SKM-1 (cell line): ENCODE results near the gene PLCB2.
A peak's percentile ranks its signal among the peaks of the same experiment; 100 is the strongest.

Experiments
- DNase-seq: peaks from one replicate; lab custom pipeline; 2025; ENCODE audit not compliant: unreplicated experiment; lab: John Stamatoyannopoulos, UW

The PLCB2 gene

DNA sequence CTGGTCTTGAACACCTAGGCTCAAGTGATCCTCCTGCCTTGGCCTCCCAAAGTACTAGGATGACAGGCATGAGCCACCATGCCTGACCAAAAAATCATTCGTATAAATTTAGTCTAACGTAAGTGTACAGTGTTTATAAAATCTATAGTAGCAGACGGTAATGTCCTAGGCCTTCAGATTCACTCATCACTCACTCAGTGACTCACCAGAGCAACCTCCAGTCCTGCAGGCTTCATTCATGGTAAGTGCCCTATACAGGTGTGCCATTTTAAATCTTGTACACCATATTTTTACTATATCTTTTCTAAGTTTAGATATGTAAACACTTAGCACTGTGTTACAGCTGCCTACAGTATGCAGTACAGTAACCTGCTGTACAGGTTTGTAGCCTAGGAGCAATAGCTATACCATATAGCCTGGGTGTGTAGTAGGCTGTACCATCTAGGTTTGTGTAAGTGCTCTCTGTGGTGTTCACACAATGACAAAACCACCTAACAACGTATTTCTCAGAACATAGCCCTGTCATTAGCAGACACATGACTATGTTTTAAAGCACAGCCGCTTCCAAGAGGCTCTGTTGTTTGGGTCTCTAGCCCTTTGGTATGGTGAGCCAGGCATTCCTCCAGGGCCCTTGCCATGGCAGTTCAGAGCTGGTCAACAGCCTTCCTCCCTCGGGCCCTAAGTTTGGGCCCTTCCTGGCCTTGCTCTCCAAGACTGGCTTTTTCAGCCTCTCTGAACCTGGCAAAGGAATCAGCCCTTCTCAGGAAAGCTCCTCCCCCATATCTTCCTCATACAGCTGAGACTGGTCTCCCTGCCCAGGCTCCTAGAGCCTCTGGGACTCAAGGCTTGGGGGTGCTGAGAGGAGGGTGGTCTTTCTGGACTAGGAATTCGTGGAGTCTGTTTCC lies 34.9 kb upstream of the PLCB2 start:
- DNase-seq, result no peak

DNA sequence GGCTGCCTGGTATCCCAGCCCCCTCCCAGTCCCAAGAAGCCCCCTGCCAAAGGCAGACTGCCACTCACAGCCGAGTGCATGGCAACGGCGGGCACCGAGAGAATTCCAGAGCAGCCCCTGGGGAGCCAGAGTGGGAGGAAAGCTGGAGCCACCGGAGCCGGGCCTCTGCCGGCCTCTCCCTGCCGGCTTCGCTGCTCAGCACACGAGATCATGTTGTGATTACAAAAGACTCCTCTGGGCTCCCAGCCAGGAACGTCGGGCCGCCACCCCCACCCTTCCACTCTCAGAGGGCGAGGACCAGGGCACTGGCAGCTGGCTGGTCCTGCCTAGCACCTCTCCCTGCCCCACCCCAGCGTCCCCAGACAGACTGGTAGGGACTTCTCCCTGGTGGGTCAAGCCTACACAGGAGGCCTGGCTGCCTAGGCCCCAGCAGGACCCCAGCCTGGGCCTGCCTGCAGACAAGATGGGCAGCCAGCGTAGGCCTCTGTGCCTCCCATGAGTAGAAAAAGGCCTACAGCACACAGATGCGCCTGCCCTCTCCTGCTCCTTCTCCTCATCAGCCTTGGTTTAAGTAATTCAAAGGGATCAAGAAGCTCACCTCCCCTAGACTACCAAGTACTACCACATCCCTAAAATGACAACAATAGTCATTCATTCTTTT lies 33.1 kb upstream of the PLCB2 start, which contains the start of gene CCDC9B:
CCDC9B (minus strand) TSS at position 200 of the 661 bp plus-strand sequence; CDS start at position 80, 120 bp downstream.
- DNase-seq, result peak; percentile 21

DNA sequence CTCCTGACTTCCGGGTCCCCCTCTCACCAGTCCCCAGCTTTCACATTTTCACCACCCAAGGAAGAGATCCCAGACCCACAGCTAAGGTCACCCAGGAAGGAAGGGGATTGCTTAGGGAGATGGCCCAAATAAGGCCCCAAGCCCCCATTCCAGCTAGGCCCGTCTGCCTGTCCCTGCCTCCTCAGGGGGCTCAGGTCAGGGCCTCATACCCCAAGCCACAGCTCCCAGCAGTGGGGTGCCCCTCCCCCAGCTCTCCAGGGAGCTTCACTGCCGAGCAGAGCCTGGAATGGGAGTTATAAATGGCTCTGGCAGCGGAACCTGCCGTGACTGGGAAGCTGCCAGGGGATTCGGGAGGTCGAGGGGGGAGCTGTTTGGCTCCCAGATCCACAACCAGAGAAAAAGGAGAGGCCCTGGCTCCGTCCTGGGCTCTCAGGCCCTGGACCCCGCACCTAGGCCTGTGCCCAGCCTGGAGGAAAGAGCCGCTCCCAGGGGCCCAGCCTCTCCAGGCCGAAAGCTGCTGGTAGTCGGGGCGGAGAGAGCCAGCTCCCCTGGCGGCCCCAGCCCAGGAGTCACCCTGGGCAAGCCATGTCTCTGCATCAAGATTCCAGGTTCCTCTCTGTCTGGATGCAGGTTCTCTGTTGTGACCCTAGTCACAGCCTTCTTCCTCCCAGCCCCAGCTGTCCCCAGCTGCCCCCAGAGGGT lies 32.5 kb upstream of the PLCB2 start:
- no peak for DNase-seq

DNA sequence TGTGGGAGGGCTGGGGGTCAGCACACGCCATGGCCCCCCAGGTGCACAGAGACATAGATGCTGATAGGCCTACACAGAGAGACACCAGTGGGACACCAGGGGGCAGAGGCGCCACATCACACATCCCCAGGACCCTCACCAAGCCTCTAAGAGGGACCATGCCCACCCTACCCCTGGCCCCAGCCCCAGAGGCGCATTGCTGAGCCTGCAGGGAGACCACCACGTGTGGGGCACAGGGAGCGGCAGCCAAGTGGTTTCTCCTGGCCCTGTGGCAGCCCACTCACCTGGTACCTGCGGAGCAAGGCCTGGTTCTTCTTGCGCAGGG lies 31.8 kb upstream of the PLCB2 start:
- DNase-seq, result no peak

DNA sequence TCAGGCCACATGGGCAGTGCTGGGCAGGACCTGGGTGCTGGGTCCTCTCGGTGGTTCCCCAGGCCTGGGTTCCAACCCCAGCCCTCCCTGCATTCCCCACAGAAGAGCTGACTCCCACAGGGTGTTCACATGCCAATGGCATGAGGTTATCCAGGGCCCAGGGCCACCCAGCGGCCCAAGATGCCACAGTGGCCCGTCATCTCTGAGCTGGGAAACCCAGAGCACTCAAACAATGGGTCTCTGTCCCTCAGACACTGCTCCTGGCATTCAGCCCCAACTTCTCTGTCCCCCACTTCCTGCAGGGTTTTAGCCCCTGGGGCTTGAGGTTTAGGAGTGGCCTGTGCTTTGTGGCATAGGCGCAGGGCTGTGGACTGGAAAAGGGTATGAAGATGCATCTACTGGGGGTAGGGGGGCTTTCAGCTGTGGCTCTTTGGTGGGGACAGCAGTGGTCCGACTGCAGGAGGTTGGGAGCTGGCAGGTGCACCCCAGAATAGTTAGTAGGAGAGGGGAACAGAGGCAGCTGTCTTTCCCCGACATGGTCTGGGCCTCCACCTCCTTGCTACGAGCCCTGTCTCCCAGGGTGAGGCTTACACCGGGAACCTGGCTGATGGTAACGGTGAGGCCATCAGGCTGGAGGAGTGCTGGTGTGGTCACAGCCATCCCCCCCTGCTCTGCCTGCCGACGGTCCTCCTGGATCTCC lies 31.3 kb upstream of the PLCB2 start:
- DNase-seq, result no peak

DNA sequence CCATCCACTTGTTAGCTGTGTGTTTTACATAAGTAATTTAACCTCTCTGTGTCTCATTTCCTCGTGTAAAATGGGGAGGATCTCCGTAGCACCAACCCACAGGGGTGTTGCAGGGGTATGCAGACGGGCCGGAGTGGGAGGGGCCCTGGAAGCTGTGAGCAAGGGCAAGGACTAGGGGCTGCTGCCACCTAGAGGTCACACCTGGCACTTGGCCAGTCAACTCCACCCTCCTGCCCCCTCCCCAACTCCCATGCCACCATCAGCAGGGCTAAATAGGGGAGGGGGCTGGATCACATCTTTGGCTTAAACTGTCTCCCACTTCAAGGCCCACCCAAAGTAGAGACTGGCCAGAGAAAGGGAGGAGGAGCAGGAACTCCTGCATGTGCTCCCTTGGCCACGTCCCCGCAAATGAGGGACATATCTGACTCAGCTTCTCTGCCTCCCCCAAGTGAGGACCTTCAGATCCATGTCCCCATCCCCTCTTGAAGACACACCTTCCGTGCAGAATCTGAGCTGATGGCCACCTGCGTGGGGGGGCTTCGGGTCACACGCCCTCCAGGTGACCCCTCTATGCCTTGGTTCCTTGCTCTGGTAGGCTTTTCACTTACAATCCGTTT lies 30.4 kb upstream of the PLCB2 start:
- peak; percentile 25 for DNase-seq

DNA sequence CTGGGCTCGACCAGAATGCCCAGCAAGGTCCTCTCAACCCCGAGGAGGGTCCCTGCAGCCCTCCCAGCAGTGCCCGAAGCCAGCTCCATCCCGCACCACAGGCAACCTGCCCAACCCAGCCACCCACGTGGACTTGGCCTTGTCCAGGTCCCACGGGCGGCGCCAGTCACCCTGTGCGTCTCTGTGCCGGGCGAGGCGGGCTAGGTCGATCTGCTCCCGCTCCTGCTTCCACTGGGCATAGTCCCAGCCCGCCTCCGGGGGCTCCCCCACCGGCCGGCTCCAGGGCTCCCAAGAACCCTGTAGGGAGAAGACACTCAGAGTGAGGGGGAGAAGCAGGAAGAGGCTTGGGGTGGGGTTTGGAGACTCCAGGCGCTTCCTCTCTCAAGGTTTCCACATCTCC lies 29.9 kb upstream of the PLCB2 start:
- no peak for DNase-seq

DNA sequence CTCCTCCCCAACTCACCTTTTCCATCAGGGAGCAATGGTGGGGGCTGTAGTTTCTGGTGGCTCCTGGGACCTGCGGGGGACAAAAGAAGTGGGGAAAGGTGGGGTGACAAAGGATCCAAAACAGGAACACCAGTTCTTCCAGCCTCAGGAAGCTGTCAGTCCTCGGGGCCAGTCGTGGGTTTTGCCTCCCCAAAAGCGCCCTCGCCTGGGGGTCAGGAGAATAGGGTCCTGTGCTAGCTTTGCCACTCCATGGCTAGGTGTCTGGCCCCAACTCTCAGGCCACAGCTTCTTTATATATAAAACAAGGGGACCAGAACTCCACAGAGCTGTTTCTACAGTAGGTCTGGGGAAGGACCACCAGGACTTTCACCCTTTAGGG lies 29.0 kb upstream of the PLCB2 start:
- DNase-seq, result peak; percentile 33

DNA sequence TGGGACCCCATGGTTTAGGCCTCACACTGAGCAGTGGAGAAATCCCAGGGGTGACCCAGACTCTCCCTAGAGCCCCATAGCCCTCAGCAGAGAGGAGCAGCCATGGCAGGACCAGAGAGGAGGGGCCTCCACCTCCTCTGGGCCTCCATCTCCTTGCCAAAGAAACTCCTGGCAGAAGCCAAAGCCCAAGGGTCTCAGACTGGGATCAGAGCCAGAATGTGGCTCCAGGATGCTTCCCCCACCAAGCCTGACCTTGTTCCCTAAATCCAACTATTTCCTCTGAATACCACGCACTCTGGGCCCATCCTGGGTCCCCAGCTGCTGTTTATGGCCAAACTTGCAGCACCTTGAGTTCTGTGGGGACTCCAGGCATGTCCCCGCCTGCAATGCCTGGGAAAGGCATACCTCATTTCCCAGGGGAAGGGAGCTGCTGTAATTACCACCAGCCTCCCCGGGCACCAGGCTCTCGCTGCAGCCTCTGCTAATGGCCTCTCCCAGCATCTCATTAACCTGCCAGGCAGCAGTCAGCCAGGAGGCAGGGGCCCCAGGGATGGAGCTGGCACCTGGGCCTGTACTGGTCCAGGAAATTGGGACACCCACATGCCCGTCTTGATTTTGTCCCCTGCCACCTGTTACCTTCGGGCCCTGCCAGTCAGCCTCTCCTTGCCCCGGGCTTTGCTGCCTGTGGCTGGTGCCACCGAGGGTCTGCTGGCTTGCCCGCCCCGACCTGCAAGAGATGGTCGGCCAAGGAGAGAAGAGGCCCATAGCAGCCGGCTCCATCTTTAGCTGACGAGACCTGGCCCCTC lies 28.4 kb upstream of the PLCB2 start:
- no peak for DNase-seq

DNA sequence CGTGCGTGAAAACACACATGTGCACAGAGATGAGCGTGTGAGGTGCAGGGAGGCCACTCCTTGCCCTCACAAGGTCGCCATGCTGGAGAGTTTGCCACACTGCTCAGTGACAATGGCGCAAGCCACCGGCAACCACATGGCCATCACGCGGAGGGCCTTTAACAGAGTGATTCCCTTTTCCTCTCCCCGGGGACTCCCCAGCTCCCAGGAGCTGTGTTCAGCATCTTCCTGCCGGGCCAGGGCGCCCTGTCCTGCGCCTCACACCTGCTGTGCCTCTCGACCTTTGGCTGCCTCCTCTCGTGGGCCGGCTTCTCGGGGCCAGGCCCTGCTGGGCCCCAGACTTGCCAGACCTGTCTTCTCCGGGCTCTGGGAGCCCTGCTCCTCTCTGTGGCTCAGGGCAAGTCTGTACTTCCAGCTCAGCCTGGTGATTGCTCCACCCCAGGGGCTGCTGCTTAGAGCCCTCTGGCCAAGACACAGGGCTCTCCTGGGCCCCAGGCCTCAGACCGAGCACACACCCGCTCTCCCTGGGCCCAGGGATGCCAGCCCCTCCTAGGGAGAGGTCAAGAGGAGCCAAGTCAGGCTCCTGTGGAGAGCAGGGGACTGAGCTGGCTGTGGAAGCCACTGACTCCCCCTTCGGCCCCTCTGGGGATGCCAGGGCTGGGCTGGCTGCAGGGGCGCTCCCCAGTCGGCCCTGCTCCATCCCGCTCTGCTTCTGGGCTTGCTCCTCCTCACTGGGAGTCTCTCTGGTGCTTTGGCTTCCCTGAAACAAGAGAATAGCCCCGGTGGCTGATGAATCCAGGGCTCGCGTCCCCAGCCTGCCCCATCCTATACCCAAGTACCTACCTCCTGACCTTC lies 27.4 kb upstream of the PLCB2 start:
- DNase-seq, result no peak

DNA sequence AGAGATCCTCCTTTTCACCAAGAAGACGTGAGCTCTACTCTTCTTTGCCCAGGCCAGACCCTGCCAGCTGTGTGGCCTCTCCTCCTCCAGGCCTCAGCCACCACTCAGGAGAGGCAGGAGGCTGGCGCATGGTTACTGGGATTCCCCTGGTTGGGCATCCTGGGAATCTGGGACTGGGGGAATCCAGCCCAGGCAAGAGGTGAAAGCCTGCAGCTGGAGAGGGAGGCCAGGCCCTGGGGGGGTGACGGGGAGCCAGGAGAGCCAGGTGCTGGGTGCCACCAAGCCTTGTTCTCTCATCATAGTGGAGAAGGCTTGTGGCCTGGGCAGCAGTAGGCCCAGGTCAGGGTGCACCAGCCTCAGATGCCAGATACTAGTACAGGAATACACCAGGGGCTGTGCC lies 26.8 kb upstream of the PLCB2 start:
- DNase-seq, result no peak

DNA sequence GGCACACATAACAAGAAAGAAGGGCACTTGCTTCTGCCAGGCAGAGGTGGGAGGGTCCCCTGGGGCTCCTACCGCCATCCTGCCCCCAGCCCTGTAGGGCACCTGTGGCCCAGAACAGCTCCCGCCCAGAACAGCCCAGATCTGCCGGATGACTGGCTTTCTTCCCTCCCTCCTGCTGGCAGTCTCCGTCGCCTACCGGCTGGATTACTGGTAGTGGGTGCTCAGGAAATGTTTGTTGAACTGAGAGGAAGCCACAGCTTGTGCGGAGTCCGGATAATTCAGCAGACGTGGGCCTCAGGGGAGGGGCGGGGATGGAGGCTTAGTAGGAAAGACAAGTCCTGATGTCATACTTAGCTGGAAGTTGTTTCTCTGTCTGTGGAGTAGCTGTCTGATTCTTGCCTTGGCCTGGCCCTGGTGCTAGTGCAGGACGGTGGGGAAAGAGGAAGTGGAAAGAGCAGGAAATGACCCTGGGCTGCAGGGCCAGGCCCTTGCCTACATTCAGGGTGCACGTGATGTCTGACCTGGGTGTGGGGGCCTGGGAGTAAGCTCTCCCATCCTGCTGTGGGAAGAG lies 26.3 kb upstream of the PLCB2 start:
- DNase-seq, result peak; percentile 89

DNA sequence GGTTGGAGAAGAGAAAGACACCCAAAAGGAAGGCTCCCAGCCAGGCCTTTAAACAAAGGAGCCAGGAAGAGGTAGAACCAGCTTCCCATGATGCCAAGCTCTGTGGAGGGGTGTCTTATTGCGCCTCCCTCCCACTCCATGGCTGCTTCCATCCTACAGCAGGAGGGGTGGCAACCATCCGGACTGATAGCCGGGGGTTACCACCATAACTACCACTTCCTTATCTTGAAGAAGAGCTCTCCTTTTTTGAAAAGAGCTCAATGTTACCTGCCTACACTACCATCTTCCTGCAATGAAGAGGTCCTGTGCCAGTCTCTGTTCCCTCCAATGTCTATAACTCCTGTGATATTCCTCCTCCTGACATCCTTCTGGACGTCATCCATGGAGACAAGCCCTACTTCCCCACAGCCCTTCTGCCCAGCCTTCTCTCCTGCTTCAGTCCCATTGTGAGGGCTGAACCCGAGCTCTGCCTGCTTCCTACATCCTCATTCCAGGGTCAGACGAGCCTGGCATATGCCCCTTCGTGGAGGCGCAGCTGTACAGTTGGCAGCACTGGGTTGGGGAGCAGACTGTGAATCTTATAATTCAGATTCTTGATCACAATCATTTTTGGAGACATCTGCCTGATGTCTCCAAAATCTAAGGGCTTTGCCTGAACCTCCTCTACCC lies 24.5 kb upstream of the PLCB2 start:
- DNase-seq, result no peak

DNA sequence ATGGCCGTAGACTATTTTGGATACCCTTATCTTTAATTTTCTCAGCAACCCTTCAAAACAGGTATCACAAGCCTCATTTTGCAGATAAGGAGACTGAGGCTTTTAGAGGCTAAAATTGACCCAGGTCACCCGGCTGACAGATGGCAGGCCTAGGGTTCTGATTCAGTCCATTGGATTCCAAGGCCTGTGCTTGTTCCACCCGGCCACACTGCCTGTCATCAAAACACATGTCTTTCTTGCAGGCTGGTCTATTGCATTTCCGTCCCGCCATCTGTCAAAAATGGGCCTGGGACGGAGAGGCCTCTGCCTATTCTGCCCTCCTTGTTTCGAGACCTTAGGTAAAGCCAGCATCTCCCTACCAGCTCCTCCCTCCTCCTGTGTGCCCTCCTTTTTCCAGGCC lies 23.9 kb upstream of the PLCB2 start:
- no peak for DNase-seq

DNA sequence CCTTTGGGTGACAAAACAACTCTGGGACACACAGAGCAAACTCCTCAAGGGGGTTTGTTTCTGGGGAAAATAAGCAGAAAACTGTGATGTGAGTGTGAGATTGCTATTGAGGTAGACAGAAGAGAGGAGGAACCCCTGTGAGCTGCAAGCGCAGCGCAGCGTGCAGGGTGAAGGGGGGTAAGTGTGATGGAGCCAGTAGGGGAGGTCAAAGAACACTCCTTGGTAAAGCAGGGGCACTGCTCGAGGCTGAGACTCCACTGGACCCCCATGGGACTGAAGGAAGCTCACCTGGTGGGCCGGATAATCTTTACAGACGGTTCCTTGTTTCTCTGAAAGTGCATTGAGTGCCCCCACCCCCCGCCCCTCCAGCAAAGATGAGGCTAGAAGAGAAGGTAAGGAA lies 23.3 kb upstream of the PLCB2 start:
- no peak for DNase-seq

DNA sequence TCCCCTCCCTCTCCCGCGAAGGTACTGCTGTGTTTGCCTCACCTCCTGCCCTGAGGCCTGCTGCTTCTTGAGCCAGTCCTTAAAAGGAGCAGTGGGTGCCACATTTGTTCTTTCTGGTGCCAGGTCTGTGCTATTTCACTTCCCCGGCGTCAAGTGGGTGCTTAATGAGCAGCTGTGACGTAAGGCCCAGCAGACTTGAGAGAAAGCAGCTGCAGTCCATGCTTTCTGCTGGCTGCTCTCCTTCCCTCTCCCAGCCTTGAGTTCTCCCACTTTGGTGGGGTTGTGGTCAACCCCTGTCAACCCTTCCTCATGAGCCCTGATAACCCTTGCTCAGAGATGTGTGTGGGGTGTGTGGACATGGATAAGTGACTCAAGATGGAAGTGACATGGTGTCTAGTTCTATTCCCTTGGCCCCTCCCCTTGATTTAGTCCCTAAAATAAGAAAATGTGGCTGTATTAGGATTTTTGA lies 22.7 kb upstream of the PLCB2 start:
- DNase-seq, result no peak

DNA sequence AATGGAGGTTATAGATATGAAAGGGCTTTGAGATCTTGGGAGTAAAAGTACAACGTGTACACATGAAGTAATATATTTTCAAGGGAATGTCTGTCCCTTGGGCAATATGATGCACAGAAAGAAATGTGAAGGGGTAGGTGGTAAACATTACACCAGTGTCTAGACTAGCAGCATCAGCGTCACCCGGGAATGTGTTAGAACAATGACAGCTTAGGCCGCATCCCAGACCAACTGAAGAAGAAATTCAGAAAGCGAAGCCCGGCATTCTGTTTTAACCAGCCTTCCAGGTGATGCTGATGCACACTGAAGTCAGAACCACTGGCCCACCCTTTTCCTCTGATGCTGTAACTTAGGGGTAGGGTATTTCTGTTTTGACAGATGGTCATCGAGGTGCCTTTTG lies 22.1 kb upstream of the PLCB2 start:
- no peak for DNase-seq

DNA sequence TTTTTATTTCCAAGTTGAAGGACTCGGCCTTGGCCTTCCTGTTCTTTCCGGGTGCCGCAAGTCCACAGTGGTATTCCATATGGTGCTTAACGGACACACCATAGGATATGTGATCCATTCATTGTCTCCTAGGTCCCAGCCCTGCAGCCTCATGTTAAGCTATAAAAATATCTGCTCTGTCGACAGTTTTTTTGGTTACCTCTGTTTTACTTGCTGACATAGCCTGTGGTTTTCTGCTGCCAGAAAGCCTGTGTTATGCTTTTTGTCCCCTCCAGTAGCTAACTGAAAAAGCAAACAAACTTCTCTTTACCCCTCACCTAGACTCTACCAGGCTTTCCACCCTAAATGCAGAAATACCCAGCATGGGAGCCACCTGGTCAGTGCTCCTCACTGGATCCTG lies 21.0 kb upstream of the PLCB2 start:
- no peak for DNase-seq
